Heart left ventricle (tissue), 16 donors: ENCODE results near the gene AAK1. TPM values are rescaled to one million over a fixed set of nuclear protein-coding genes. Genes with fewer than 3 reads are reported as not detected.

ENCODE experiments used
- ATAC-seq, 4 donors: fragments of 200-7000 bp; cut with Tn5 transposase; one replicate each; pipeline ENCODE4 v1.9.1; 2020 to 2022; ENCODE audit warnings: moderate library complexity in 4 of 4, mild to moderate bottlenecking in 3 of 4, moderate number of reproducible peaks in 1 of 4
- DNase-seq, 5 donors: peaks; one replicate each; pipeline ENCODE4 v3.0.0-alpha.2; 2020
- H3K27ac ChIP-seq, 12 donors: fragments of 200-600 bp; sonication (generic) in 4 of 12; one replicate each; pipeline versions ENCODE4 v1.5.0 to v1.8.0; 2016 to 2022; ENCODE audit warnings: mild to moderate bottlenecking in 2 of 12
- H3K27me3 ChIP-seq, 9 donors: fragments of 200-600 bp; sonication (generic) in 2 of 9; one replicate each; pipeline versions ENCODE4 v1.5.1 to v1.8.0; 2016 to 2022; ENCODE audit warnings: mild to moderate bottlenecking in 3 of 9
- H3K36me3 ChIP-seq, 9 donors: fragments of 200-600 bp; sonication (generic) in 2 of 9; one replicate each; pipeline versions ENCODE4 v1.5.0 to v1.8.0; 2018 to 2022; ENCODE audit warnings: mild to moderate bottlenecking in 2 of 9
- H3K4me1 ChIP-seq, 12 donors: fragments of 200-600 bp; sonication (generic) in 4 of 12; one replicate each; pipeline versions ENCODE4 v1.5.0 to v1.8.0; 2016 to 2022; ENCODE audit warnings: mild to moderate bottlenecking in 3 of 12
- H3K4me3 ChIP-seq, 12 donors: fragments of 200-600 bp; sonication (generic) in 4 of 12; one replicate each; pipeline versions ENCODE4 v1.5.0 to v1.8.0; 2017 to 2022; ENCODE audit warnings: mild to moderate bottlenecking in 9 of 12, moderate library complexity in 4 of 12
- H3K9me3 ChIP-seq, 12 donors: fragments of 200-600 bp; sonication (generic) in 4 of 12; one replicate each; pipeline versions ENCODE4 v1.5.0 to v1.8.0; 2016 to 2022; ENCODE audit warnings: mild to moderate bottlenecking in 1 of 12
- POLR2A ChIP-seq, 2 donors: fragments of 450-650 bp; IDR thresholded peaks; one replicate each; pipeline ENCODE4 v1.6.1; 2017; ENCODE audit warnings: antibody characterized with exemption in 2 of 2, mild to moderate bottlenecking in 2 of 2, moderate library complexity in 2 of 2
- WGBS, 4 donors: extraction: QIAGEN DNeasy Blood & Tissue Kit in 2 of 4; methylation state at CpG; one replicate each; pipeline versions ENCODE4 v1.1.5 to v1.1.7; 2013 to 2018; 5-methylcytosine and 5-hydroxymethylcytosine counted together
- intact Hi-C, 10 donors: fragments of 100-400 bp; cut with DNase I; formaldehyde crosslinking; loops; one replicate each; pipeline versions ENCODE4 v1.11.1 to v1.14.2; 2022
- polyA plus RNA-seq, 2 donors: library from polyadenylated mRNA; stranded (reverse); fragments of 200-250 nt; gene quantifications; one replicate each; pipeline ENCODE4 v1.2.3, GENCODE V29; 2013
- total RNA-seq, 9 donors: library from RNA; depleted of rRNA in 2 of 9; stranded (reverse); fragments of >200 nt in 2 of 9; fragmentation: NEBNext Ultra II Directional in 3 of 9; extraction: Animal tissue kit (Norgen Biotek cat#: 25700) in 3 of 9; gene quantifications; one replicate each; pipeline versions ENCODE4 v1.1.0 to v1.2.4, GENCODE V29; 2016 to 2023
- TF ChIP-seq, protein P1 (sequence below), 12 donors: fragments of 200-600 bp; sonication (generic) in 4 of 12; IDR thresholded peaks; one replicate each; pipeline versions ENCODE4 v1.5.0 to v1.8.0; 2018 to 2022; ENCODE audit warnings: antibody characterized with exemption in 12 of 12, mild to moderate bottlenecking in 5 of 12
- donor health status: ischemic (EF 13 %, LVEDD 7.1; RV severe dilation, severe dysfunction).
- donor health status: healthy with polysubstance abuse.
- donor health status: DM: no; HTN: yes; CAD: no.
- donor health status: DM: no; HTN: no; CAD: no.
- donor health status: ischemic (EF 25% LVEDD 6.9; RV normal size, moderate dysfunction).
- donor health status: ischemic (EF 25% LVEDD 5.7; RV mildly dilated, moderate dysfunction).
- donor health status: healthy.
- donor health status: DM: yes; HTN: yes; CAD: no.
- donor health status: ischemic (EF 35%, LVEDD 5.7; RV mildly dilated, moderate dysfunction).
- donor health status: nonischemic (EF 11% LVEDD 7.7; RV severe dilation, severe dysfunction).
- donor health status: DM: yes; HTN: yes; CAD: no.
- donor health status: PGD.
- donor health status: ischemic (EF 29% LVEDD 5.4; RV normal size, mild dysfunction).
- donor health status: nonischemic (EF 23%, LVEDD 6.1; RV moderate dilation, normal function).

AAK1 gene
- total and polyA plus RNA-seq, 11 donors, result 34.4 to 167 (median 122) TPM

DNA sequence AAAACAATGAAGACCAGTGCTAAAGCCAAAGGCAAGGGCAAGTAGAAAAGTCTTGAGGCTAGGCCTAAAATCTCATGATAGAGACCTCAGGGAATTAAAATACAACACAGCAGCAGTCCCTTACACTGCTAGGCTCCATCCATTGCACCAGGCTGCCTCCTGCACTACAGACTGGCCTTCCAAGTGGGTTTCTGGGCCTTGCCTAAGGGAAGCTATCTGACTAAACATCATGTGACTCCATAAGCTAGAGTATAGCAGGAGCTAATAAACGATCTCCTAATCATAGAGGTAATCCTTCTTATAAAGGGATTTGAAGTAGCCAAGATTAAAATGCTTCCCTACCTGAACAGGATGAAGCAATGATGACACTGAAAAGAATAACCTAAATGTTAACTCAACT lies 128.7 kb downstream of the AAK1 start:
- no peak for TF ChIP-seq POLR2A (IDR thresholded peaks at IDR 0.05)
- TF ChIP-seq, protein P1, sequence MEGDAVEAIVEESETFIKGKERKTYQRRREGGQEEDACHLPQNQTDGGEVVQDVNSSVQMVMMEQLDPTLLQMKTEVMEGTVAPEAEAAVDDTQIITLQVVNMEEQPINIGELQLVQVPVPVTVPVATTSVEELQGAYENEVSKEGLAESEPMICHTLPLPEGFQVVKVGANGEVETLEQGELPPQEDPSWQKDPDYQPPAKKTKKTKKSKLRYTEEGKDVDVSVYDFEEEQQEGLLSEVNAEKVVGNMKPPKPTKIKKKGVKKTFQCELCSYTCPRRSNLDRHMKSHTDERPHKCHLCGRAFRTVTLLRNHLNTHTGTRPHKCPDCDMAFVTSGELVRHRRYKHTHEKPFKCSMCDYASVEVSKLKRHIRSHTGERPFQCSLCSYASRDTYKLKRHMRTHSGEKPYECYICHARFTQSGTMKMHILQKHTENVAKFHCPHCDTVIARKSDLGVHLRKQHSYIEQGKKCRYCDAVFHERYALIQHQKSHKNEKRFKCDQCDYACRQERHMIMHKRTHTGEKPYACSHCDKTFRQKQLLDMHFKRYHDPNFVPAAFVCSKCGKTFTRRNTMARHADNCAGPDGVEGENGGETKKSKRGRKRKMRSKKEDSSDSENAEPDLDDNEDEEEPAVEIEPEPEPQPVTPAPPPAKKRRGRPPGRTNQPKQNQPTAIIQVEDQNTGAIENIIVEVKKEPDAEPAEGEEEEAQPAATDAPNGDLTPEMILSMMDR (IDR thresholded peaks at IDR 0.05), result no peak
- intact Hi-C loops, result loop anchor here in 1 of 10 donors (10.0 kb wide), 1 partner anchor 140 kb away; no protein-coding TSS in a partner anchor
- Histone ChIP-seq H3K36me3 (peaks cover 0 to 100% (median 93%) of the 10 kb centered on the region in 9 donors), H3K27ac (peak overlapping the region in 1 of 12 donors; percentile 21), H3K4me3 (no peak overlapping the region), H3K4me1 (peaks cover 0 to 37% (median 8%) of the 10 kb centered on the region in 12 donors), H3K27me3 (no peaks in the 10 kb centered on the region), H3K9me3 (peaks cover 0 to 3% (median 0%) of the 10 kb centered on the region in 12 donors)
- WGBS, 4 donors, result 37 to 46% (median 39%) methylated on average over 1 of the region's 1 CpG
- DNase-seq, result no peak
- ATAC-seq, result peak in 1 of 4 donors; percentile 15

DNA sequence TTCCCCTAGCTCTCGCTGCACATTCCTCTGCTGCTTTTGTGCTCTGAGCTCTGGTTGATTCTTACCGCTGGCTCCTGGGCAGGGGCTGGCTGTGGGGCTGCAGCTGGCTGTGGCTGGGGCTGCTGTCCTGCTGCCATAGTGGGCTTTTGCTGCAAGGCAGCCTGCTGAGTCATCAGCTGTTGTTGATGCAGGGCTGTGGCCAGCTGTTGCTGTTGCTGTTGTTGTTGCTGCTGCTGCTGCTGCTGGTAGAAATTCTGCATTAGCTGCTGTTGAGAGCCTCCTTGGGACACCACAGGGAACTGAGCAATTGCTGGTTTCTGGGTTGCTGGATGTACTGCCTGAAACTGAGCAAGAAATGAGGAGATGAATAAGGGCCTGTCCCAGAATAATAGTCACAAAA lies 129.1 kb downstream of the AAK1 start:
- no peak overlapping the region for H3K4me3 ChIP-seq
- TF ChIP-seq, protein P1 (IDR thresholded peaks at IDR 0.05), result peak in 1 of 12 donors; percentile 25
- no peak for TF ChIP-seq POLR2A (IDR thresholded peaks at IDR 0.05)
- intact Hi-C loops, result loop anchor here in 1 of 10 donors (10.0 kb wide), 1 partner anchor 140 kb away; no protein-coding TSS in a partner anchor
- DNase-seq (peak in 3 of 5 donors; percentile 38 to 76 (median 59)), ATAC-seq (peak in 3 of 4 donors; percentile 46 to 56 (median 50))
- H3K4me1 ChIP-seq, result peaks cover 0 to 37% (median 8%) of the 10 kb centered on the region in 12 donors
- WGBS, 4 donors, result 81 to 85% (median 85%) methylated on average over 2 of the region's 2 CpGs
- peaks cover 0 to 3% (median 0%) of the 10 kb centered on the region in 12 donors for H3K9me3 ChIP-seq
- no peak overlapping the region for H3K27ac ChIP-seq
- peaks cover 0 to 100% (median 93%) of the 10 kb centered on the region in 9 donors for H3K36me3 ChIP-seq
- no peaks in the 10 kb centered on the region for H3K27me3 ChIP-seq

DNA sequence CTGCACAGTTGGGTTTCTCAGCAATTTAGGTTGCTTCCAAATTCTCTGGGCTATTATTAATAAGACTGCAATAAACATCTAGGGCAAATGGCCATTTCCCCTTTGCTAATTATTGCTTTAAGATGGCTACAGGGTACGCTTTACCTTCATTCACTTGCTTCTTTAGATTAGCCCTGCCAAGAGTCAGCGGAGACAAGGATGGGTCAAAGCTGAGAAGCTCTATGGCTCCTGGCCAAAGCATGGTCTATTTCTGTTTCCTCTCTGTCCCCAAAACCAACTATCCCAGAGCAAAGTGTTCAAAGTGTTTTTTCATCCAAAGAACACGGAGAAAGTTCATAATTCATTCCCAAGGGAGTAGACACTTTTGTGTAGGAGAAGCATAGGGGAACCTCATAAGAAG lies 131.1 kb downstream of the AAK1 start:
- Histone ChIP-seq H3K9me3 (peaks cover 0 to 3% (median 0%) of the 10 kb centered on the region in 12 donors), H3K4me3 (no peak overlapping the region), H3K4me1 (peaks cover 0 to 46% (median 13%) of the 10 kb centered on the region in 12 donors), H3K27ac (peak overlapping the region in 6 of 12 donors; percentile 6 to 50 (median 22)), H3K27me3 (no peaks in the 10 kb centered on the region), H3K36me3 (peaks cover 0 to 100% (median 93%) of the 10 kb centered on the region in 9 donors)
- DNase-seq, result peak in 1 of 5 donors; percentile 34
- 44 to 62% (median 49%) methylated on average over 3 of the region's 3 CpGs for WGBS, 4 donors
- TF ChIP-seq POLR2A (IDR thresholded peaks at IDR 0.05), result no peak
- TF ChIP-seq, protein P1 (IDR thresholded peaks at IDR 0.05), result no peak
- intact Hi-C loops, result loop anchor here in 1 of 10 donors (10.0 kb wide), 1 partner anchor 138 kb away; no protein-coding TSS in a partner anchor
- ATAC-seq, result peak in 2 of 4 donors; percentile 44 to 55

DNA sequence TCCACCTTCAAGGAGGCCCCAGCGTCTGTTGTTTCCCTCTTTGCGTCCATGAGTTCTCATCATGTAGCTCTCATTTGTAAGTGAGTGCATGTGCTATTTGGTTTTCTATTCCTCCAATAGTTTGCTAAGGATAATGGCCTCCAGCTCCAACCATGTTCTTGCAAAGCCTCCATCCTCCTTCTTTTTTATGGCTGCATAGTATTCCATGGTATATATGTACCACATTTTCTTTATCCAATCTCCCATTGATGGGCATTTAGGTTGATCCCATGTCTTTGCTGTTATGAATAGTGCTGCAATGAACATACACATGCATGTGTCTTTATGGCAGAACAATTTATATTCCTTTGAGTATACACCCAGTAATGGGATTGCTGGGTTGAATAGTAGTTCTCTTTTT lies 133.3 kb downstream of the AAK1 start:
- peaks cover 0 to 44% (median 13%) of the 10 kb centered on the region in 12 donors for H3K4me1 ChIP-seq
- peaks cover 0 to 3% (median 0%) of the 10 kb centered on the region in 12 donors for H3K9me3 ChIP-seq
- peaks cover 0 to 99% (median 97%) of the 10 kb centered on the region in 9 donors for H3K36me3 ChIP-seq
- intact Hi-C loops, result loop anchor here in 1 of 10 donors (10.0 kb wide), 1 partner anchor 135 kb away; no protein-coding TSS in a partner anchor
- no peak overlapping the region for H3K27ac ChIP-seq
- no peak for DNase-seq
- WGBS, 4 donors, result 48 to 100% (median 87%) methylated on average over 2 of the region's 2 CpGs
- ATAC-seq, result no peak
- H3K27me3 ChIP-seq, result no peaks in the 10 kb centered on the region
- TF ChIP-seq POLR2A (IDR thresholded peaks at IDR 0.05), result no peak
- TF ChIP-seq, protein P1 (IDR thresholded peaks at IDR 0.05), result no peak
- H3K4me3 ChIP-seq, result no peak overlapping the region
